ENCODE results near the gene PAX2. TPM values are rescaled to one million over a fixed set of nuclear protein-coding genes. Genes with fewer than 3 reads are reported as not detected.

Gene PAX2
- total and polyA plus RNA-seq, 4 donors, result not detected

DNA sequence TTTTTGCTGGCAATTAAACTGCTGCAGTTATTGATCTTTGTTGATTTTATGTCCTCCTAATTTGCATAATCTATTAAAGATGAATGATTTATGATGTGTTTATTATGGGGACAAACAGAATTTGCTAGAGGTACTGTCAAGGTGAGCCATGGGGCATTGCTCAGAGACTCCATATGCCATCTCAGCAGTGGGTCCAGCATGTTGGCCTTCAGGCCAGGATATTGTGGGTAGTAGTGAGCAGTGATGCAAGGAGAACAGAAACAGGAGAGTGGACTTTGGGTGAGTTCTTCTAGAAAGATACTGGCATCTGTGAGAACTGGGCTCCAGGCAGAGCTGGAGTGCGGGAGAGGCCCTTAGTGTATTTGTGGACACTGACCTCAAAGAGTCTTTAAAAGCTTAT is 65.9 kb downstream of the PAX2 start:
- TF ChIP-seq, protein P1, sequence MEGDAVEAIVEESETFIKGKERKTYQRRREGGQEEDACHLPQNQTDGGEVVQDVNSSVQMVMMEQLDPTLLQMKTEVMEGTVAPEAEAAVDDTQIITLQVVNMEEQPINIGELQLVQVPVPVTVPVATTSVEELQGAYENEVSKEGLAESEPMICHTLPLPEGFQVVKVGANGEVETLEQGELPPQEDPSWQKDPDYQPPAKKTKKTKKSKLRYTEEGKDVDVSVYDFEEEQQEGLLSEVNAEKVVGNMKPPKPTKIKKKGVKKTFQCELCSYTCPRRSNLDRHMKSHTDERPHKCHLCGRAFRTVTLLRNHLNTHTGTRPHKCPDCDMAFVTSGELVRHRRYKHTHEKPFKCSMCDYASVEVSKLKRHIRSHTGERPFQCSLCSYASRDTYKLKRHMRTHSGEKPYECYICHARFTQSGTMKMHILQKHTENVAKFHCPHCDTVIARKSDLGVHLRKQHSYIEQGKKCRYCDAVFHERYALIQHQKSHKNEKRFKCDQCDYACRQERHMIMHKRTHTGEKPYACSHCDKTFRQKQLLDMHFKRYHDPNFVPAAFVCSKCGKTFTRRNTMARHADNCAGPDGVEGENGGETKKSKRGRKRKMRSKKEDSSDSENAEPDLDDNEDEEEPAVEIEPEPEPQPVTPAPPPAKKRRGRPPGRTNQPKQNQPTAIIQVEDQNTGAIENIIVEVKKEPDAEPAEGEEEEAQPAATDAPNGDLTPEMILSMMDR (IDR thresholded peaks at IDR 0.05; ENCODE audit: low read depth, low read length, missing input control), result no peak
- TF ChIP-seq, protein P2, sequence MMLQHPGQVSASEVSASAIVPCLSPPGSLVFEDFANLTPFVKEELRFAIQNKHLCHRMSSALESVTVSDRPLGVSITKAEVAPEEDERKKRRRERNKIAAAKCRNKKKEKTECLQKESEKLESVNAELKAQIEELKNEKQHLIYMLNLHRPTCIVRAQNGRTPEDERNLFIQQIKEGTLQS (IDR thresholded peaks at IDR 0.05), result no peak
- TF ChIP-seq JUND (IDR thresholded peaks at IDR 0.05), result no peak
- TF ChIP-seq HNF4G (IDR thresholded peaks at IDR 0.05), result no peak
- TF ChIP-seq REST (IDR thresholded peaks at IDR 0.05), result no peak
- TF ChIP-seq FOXA2 (IDR thresholded peaks at IDR 0.05), result no peak
- TF ChIP-seq EGR1 (IDR thresholded peaks at IDR 0.05; ENCODE audit: low read depth in 2 of 2), result no peak
- TF ChIP-seq RAD21 (IDR thresholded peaks at IDR 0.05), result no peak
- TF ChIP-seq, protein P3, sequence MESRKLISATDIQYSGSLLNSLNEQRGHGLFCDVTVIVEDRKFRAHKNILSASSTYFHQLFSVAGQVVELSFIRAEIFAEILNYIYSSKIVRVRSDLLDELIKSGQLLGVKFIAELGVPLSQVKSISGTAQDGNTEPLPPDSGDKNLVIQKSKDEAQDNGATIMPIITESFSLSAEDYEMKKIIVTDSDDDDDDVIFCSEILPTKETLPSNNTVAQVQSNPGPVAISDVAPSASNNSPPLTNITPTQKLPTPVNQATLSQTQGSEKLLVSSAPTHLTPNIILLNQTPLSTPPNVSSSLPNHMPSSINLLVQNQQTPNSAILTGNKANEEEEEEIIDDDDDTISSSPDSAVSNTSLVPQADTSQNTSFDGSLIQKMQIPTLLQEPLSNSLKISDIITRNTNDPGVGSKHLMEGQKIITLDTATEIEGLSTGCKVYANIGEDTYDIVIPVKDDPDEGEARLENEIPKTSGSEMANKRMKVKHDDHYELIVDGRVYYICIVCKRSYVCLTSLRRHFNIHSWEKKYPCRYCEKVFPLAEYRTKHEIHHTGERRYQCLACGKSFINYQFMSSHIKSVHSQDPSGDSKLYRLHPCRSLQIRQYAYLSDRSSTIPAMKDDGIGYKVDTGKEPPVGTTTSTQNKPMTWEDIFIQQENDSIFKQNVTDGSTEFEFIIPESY (IDR thresholded peaks at IDR 0.05), result no peak
- TF ChIP-seq FOXA1 (IDR thresholded peaks at IDR 0.05), result no peak
- no peak for TF ChIP-seq RXRA (IDR thresholded peaks at IDR 0.05)
- TF ChIP-seq YY1 (IDR thresholded peaks at IDR 0.05), result no peak
- no peak for TF ChIP-seq SP1 (IDR thresholded peaks at IDR 0.05)
- TF ChIP-seq TAF1 (conservative IDR thresholded peaks at IDR 0.05), result no peak
- TF ChIP-seq HNF4A (conservative IDR thresholded peaks at IDR 0.05), result no peak
- TF ChIP-seq, protein P4, sequence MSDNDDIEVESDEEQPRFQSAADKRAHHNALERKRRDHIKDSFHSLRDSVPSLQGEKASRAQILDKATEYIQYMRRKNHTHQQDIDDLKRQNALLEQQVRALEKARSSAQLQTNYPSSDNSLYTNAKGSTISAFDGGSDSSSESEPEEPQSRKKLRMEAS (IDR thresholded peaks at IDR 0.05), result no peak
- no peak for TF ChIP-seq NR2F2 (IDR thresholded peaks at IDR 0.05)
- no peak for TF ChIP-seq GABPA (IDR thresholded peaks at IDR 0.05 in 1 of 2, conservative IDR thresholded peaks at IDR 0.05 in 1 of 2)
- H3K9me3 ChIP-seq (ENCODE audit: control insufficient read depth in 4 of 4, low read length in 3 of 4), result no peaks in the 10 kb centered on the region
- no peak overlapping the region for H3K27ac ChIP-seq (ENCODE audit: low read depth in 1 of 2, low read length in 2 of 2)
- 97% methylated on average over 1 of the region's 1 CpG for WGBS
- DNase-seq (ENCODE audit: low spot score), result no peak
- H3K4me3 ChIP-seq (ENCODE audit: low read depth in 1 of 3, low read length in 3 of 3), result no peak overlapping the region
- H3K36me3 ChIP-seq (ENCODE audit: control insufficient read depth in 4 of 4, insufficient read depth in 3 of 4, low read depth in 1 of 4, low read length in 3 of 4), result no peaks in the 10 kb centered on the region
- H3K27me3 ChIP-seq (ENCODE audit: control insufficient read depth in 4 of 4, insufficient read depth in 4 of 4, low read length in 3 of 4), result peaks cover 0 to 4% (median 2%) of the 10 kb centered on the region in 4 donors
- H3K4me1 ChIP-seq (ENCODE audit: control insufficient read depth in 4 of 4, insufficient read depth in 4 of 4, low read length in 3 of 4), result no peaks in the 10 kb centered on the region
- H3K9ac ChIP-seq (ENCODE audit: low read depth in 1 of 2, low read length in 2 of 2), result no peak overlapping the region

Measured in liver (tissue), 9 donors.